Esophagus mucosa (tissue), 1 donor: ENCODE data around the gene JMJD4. TPM values are rescaled to one million over a fixed set of nuclear protein-coding genes. Genes with fewer than 3 reads are reported as not detected.
"Not testable (repeated sequence)": the region's sequence is repeated elsewhere in the genome, so short reads cannot be mapped to it uniquely, and the experiment has no call there.

Source experiments
- ATAC-seq: fragments of 200-7000 bp; cut with Tn5 transposase; one replicate; pipeline ENCODE4 v1.9.1; 2020
- total RNA-seq: library from RNA; stranded (reverse); gene quantifications from one replicate; pipeline ENCODE4 v1.2.4, GENCODE V29; 2023
- donor health status: DM: yes; HTN: yes; CAD: no.

Gene JMJD4
- total RNA-seq, 1 donor from 2014 or later = 10.2 TPM

GRCh38 chr1:227731696-227732585 lies 3.2 kb downstream of the JMJD4 start:
- no peak for ATAC-seq

DNA sequence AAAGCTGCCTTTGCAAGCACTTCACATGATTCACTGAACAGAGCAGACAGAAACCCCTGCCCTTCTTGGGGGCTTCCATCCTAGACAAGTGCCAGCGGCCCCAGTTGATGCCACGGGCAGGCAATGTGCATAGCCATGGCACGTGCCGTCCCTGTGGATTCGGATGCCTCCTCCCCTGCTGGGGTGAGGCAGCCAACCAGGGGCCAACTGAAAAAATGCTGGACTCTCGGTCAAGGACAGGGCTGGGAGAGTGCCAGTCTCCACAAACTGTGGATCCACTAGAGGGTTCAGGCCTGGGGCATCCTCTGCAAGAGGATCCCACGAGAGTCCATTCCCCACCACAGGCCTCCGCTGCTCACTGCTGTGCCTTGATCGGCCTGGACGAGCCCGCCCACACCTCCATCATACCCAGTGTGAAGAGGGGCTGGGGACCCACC lies 3.8 kb downstream of the JMJD4 start:
- ATAC-seq = no peak

- no peak for ATAC-seq
Observed at GRCh38 chr1:227730630-227731151, 4.4 kb downstream of the JMJD4 start.

- ATAC-seq = no peak
Observed at GRCh38 chr1:227729881-227730629, 5.0 kb downstream of the JMJD4 start.

GRCh38 chr1:227729144-227729880 lies 5.8 kb downstream of the JMJD4 start:
- no peak for ATAC-seq

DNA sequence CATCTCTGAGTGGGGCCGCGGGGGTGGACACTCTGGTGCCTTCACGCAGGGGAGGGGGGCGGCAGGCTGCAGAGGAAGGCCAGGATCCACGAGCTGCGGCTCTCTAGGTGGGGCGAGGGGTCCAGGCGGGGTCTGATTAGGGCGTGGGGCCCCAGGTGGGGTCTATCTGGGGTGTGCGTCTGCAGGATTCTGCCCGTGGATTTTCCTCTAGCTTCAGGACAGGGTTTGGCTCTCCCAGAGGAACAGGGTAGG lies 6.3 kb downstream of the JMJD4 start:
- ATAC-seq = peak; percentile 5

GRCh38 chr1:227728059-227728891 lies 6.8 kb downstream of the JMJD4 start:
- ATAC-seq = peak; percentile 82

- no peak for ATAC-seq
Observed at GRCh38 chr1:227726924-227727599, 8.0 kb downstream of the JMJD4 start.

- ATAC-seq = no peak
Observed at GRCh38 chr1:227726318-227726717, 8.8 kb downstream of the JMJD4 start.

DNA sequence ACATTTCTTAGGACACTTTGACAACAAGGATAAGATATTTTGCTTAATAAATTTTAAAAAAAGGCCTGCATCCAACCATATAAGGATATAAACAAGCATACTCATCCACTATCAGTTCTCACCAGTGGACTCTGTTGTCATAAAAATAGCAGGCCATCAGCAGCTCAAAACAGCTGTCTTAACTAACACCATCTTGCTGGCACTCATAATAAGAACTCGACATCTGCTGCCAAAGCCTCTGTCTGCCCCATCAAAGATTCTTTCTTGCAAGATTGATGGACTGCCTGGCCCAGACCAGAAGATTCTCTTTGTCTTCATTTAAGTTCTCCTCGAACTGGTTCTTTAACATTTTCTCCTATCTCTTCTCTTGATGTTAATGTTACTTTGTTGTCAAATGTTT lies 10.1 kb downstream of the JMJD4 start:
- ATAC-seq = no peak

GRCh38 chr1:227723474-227723873 lies 11.6 kb downstream of the JMJD4 start:
- ATAC-seq = no peak

- no peak for ATAC-seq
Observed at GRCh38 chr1:227718932-227719331, 16.2 kb downstream of the JMJD4 start.

DNA sequence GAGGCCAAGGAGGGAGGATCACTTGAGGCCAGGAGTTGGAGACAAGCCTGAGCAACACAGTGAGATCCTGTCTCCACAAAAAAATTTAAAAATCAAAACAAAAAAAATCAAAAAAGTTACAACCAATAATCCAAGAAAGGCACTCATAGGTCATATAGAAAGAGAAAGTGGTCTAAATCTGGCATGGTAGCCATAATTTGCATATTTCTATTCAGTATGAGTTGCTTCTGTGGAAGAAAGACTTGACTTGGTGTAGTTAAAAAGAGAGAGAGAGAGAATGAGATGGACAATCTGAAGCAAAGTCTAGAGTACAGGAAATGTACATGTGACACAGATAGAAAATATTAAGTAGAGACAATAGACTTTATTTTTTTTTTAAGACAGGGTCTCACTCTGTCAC lies 22.5 kb downstream of the JMJD4 start:
- no peak for ATAC-seq

DNA sequence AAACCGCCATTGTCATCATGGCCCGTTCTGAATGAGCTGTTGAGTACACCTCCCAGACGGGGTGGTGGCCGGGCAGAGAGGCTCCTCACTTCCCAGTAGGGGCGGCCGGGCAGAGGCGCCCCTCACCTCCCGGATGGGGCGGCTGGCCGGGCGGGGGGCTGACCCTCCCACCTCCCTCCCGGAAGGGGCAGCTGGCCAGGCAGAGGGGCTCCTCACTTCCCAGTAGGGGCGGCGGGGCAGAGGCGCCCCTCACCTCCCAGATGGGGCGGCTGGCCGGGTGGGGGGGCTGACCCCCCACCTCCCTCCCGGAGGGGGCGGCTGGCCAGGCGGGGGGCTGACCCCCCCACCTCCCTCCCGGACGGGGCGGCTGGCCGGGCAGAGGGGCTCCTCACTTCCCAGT lies 24.6 kb downstream of the JMJD4 start:
- not testable (repeated sequence) for ATAC-seq

DNA sequence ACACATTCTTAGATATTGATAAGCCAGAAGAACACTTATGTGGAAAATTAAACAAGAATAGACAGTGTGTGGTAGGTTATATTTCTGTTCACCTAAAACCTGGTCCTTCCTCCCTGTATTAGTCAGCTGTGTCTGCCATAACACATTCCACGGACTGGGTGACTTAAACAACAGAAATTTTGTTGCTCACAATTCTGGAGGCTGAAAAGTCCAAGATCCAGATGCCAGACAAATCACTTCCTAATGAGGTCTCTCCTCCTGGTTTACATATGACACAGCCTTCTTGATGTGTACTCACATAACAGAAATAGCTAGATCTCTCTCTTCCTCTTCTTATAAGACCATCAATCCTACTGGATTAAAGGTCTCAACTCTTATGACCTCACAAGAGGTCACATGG lies 25.7 kb downstream of the JMJD4 start:
- no peak for ATAC-seq

GRCh38 chr1:227707846-227708245 lies 27.3 kb downstream of the JMJD4 start:
- ATAC-seq = no peak

DNA sequence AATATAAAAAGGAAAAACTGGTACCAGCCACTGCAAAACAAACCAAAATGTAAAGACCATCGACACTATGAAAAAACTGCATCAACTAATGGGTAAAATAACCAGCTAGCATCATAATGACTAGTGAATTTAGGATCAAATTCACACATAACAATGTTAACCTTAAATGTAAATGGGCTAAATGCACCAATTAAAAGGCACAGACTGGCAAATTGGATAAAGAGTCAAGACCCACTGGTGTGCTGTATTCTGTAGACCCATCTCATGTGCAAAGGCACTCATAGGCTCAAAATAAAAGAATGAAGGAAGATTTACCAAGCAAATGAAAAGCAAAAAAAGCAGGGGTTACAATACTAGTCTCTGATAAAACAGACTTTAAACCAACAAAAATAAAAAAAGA lies 33.5 kb downstream of the JMJD4 start:
- not testable (repeated sequence) for ATAC-seq

- no peak for ATAC-seq
Observed at GRCh38 chr1:227697321-227697864, 37.7 kb downstream of the JMJD4 start.

DNA sequence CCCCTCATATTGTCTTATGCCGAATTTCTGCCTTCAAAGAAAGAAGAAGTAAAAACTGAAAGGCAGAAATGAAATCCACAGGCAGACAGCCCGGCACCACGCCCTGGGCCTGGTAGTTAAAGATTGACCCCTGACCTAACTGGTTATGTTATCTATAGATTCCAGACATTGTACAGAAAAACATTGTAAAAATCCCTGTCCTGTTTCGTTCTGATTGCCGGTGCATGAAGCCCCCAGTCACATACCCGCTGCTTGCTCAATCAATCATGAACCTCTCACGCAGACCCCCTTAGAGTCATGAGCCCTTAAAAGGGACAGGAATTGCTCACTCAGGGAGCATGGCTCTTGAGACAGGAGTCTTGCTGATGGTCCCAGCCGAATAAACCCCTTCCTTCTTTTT lies 49.3 kb downstream of the JMJD4 start:
- ATAC-seq = no peak
